GM21447 (cell line): Measurements from ENCODE around the gene FNDC1.

Source experiments
- ATAC-seq: cut with Tn5 transposase; IDR thresholded peaks from one replicate; pipeline ENCODE4 v1.9.1; 2021; ENCODE audit not compliant: unreplicated experiment

FNDC1 gene

GRCh38 chr6:159305159-159305558, 136.0 kb downstream of the FNDC1 start:
- ATAC-seq: no peak

GRCh38 chr6:159305804-159306537, 136.8 kb downstream of the FNDC1 start:
- no peak for ATAC-seq

- no peak for ATAC-seq
Measured at GRCh38 chr6:159307246-159307790, 138.1 kb downstream of the FNDC1 start.

GRCh38 chr6:159308198-159308597, 139.0 kb downstream of the FNDC1 start:
- no peak for ATAC-seq

- ATAC-seq: no peak
Measured at GRCh38 chr6:159309723-159310122, 140.5 kb downstream of the FNDC1 start.

- ATAC-seq: no peak
Measured at GRCh38 chr6:159311618-159312017, 142.4 kb downstream of the FNDC1 start.

GRCh38 chr6:159312206-159312605, 143.0 kb downstream of the FNDC1 start:
- no peak for ATAC-seq

GRCh38 chr6:159313018-159313417, 143.8 kb downstream of the FNDC1 start:
- ATAC-seq: no peak

GRCh38 chr6:159315562-159315961, 146.4 kb downstream of the FNDC1 start:
- no peak for ATAC-seq

GRCh38 chr6:159317430-159317829, 148.2 kb downstream of the FNDC1 start:
- ATAC-seq: no peak

GRCh38 chr6:159321267-159321666, 152.1 kb downstream of the FNDC1 start:
- no peak for ATAC-seq
